HCT116 (cell line): ENCODE measurements around the gene TEX2. TPM values are rescaled to one million over a fixed set of nuclear protein-coding genes. Genes with fewer than 3 reads are reported as not detected.

Experiments used
- ATAC-seq: fragments of 200-7000 bp; cut with Tn5 transposase; 2 replicates; pipeline ENCODE4 v1.9.1; 2020; ENCODE audit warnings: mild to moderate bottlenecking, moderate library complexity
- BruUV-seq: library from RNA; stranded (reverse); fragments of 400-500 nt; replicated peaks from 2 replicates; lab custom pipeline; 2021; lab: Mats Ljungman, UMichigan
- CTCF ChIA-PET: fragments of 300-600 bp; sonication (Branson Sonifier 250); formaldehyde crosslinking; loops from one replicate; lab custom pipeline; 2021; ENCODE audit warnings: antibody characterized with exemption; lab: Charles Lee
- POLR2A ChIA-PET: fragments of 300-600, 350-600 bp; sonication (Branson Sonifier 250); formaldehyde crosslinking; loops from one replicate; lab custom pipeline; 2021; ENCODE audit warnings: antibody characterized with exemption; lab: Charles Lee
- RAD21 ChIA-PET, 2 experiments: fragments of 300-600 bp; sonication (Branson Sonifier 250); formaldehyde crosslinking; loops; one replicate each; lab custom pipeline; 2023; ENCODE audit warnings: low total read pairs in 2 of 2; ENCODE audit not compliant: uncharacterized antibody in 2 of 2, unreplicated experiment in 2 of 2, low non-redundant PET in 1 of 2; lab: Charles Lee
- DNase-seq: peaks from one replicate; pipeline ENCODE4 v3.0.0-alpha.2; 2010; ENCODE audit warnings: low read depth, low spot score
- H2AFZ ChIP-seq: fragments of 200-600 bp; shearing (Covaris generic), sonication (generic); 2 replicates; pipeline ENCODE4 v1.6.1; 2017; ENCODE audit warnings: low read depth, mixed run types, mixed read lengths, antibody characterized with exemption, low read length; ENCODE audit not compliant: poor library complexity, severe bottlenecking
- H3K27ac ChIP-seq: 2 replicates; pipeline ENCODE4 v1.5.1; 2012; ENCODE audit warnings: low read depth, low read length
- H3K27me3 ChIP-seq: fragments of 200-600 bp; sonication (generic); 2 replicates; pipeline ENCODE4 v1.6.1; 2016; ENCODE audit warnings: mixed run types, low read length, mixed read lengths; ENCODE audit not compliant: insufficient read depth
- H3K36me3 ChIP-seq, 2 experiments: fragments of 200-500 bp in 1 of 2; fragments of 200-600 bp in 1 of 2; sonication (Bioruptor generic) in 1 of 2; sonication (generic) in 1 of 2; 2 replicates each; pipeline versions ENCODE4 v1.5.1 to v1.6.1; 2014 to 2016; ENCODE audit warnings: low read length in 2 of 2, inconsistent platforms in 1 of 2, mixed read lengths in 1 of 2, mixed run types in 1 of 2; ENCODE audit not compliant: insufficient read depth in 2 of 2, control insufficient read depth in 1 of 2
- H3K4me1 ChIP-seq, 2 experiments: fragments of 200-600 bp in 1 of 2; sonication (generic) in 1 of 2; 2 replicates each; pipeline versions ENCODE4 v1.5.1 to v1.6.1; 2012 to 2017; ENCODE audit warnings: low read length in 2 of 2, inconsistent platforms in 1 of 2, mild to moderate bottlenecking in 1 of 2, mixed read lengths in 1 of 2, mixed run types in 1 of 2, moderate library complexity in 1 of 2; ENCODE audit not compliant: insufficient read depth in 2 of 2, control insufficient read depth in 1 of 2
- H3K4me2 ChIP-seq: fragments of 200-600 bp; sonication (generic); 2 replicates; pipeline ENCODE4 v1.6.1; 2017; ENCODE audit warnings: mixed run types, low read length, mixed read lengths
- H3K4me3 ChIP-seq, 2 experiments: fragments of 200-600 bp in 1 of 2; sonication (generic) in 1 of 2; replicated peaks in 1 of 2; 2 replicates each; pipeline ENCODE4 v1.5.1; 2011 to 2016; ENCODE audit warnings: low read length in 2 of 2, control low read depth in 1 of 2, low read depth in 1 of 2, mild to moderate bottlenecking in 1 of 2, mixed read lengths in 1 of 2, mixed run types in 1 of 2
- H3K79me2 ChIP-seq: fragments of 200-600 bp; sonication (generic); 2 replicates; pipeline ENCODE4 v1.6.1; 2017; ENCODE audit warnings: mild to moderate bottlenecking, mixed run types, low read length, moderate library complexity, mixed read lengths; ENCODE audit not compliant: insufficient read depth
- H3K9ac ChIP-seq: fragments of 200-600 bp; sonication (generic); 2 replicates; pipeline ENCODE4 v1.6.1; 2016; ENCODE audit warnings: low read length, mixed read lengths
- H3K9me2 ChIP-seq: fragments of 200-600 bp; sonication (generic), shearing (Covaris generic); 2 replicates; pipeline ENCODE4 v1.6.1; 2017; ENCODE audit warnings: mixed run types, mild to moderate bottlenecking, moderate library complexity; ENCODE audit not compliant: insufficient read depth
- H3K9me3 ChIP-seq, 2 experiments: fragments of 200-500 bp in 1 of 2; fragments of 200-600 bp in 1 of 2; sonication (Bioruptor generic) in 1 of 2; sonication (generic) in 1 of 2; 2 replicates each; pipeline ENCODE4 v1.6.1; 2014 to 2017; ENCODE audit warnings: low read length in 2 of 2, mixed read lengths in 2 of 2, inconsistent platforms in 1 of 2, low read depth in 1 of 2, mild to moderate bottlenecking in 1 of 2, mixed run types in 1 of 2, moderate library complexity in 1 of 2; ENCODE audit not compliant: control insufficient read depth in 1 of 2, insufficient read depth in 1 of 2
- H4K20me1 ChIP-seq: fragments of 200-600 bp; sonication (generic), shearing (Covaris generic); 2 replicates; pipeline ENCODE4 v1.6.1; 2017; ENCODE audit warnings: mixed run types, mild to moderate bottlenecking, moderate library complexity; ENCODE audit not compliant: insufficient read depth
- CEBPB ChIP-seq: IDR thresholded peaks from 2 replicates; pipeline ENCODE4 v1.6.1; 2012; ENCODE audit warnings: low read depth
- EZH2 ChIP-seq: fragments of 200-600 bp; sonication (generic); IDR thresholded peaks from 2 replicates; pipeline ENCODE4 v1.6.1; 2017; ENCODE audit warnings: antibody characterized with exemption, mixed run types
- EZH2phosphoT487 ChIP-seq: fragments of 200-600 bp; IDR thresholded peaks from 2 replicates; pipeline ENCODE4 v1.6.1; 2018; ENCODE audit warnings: antibody characterized with exemption, borderline replicate concordance
- POLR2AphosphoS5 ChIP-seq: IDR thresholded peaks from 2 replicates; pipeline ENCODE4 v1.6.1; 2011; ENCODE audit warnings: mild to moderate bottlenecking, low read depth, low read length, moderate library complexity
- RAD21 ChIP-seq: IDR thresholded peaks from 2 replicates; pipeline ENCODE4 v1.6.1; 2012; ENCODE audit warnings: low read depth, mild to moderate bottlenecking
- SIN3A ChIP-seq: IDR thresholded peaks from 2 replicates; pipeline ENCODE4 v1.6.1; 2012; ENCODE audit warnings: low read depth
- TCF7L2 ChIP-seq: IDR thresholded peaks from 2 replicates; pipeline ENCODE4 v1.7.0; 2011; ENCODE audit warnings: borderline replicate concordance, inconsistent platforms; ENCODE audit not compliant: insufficient read depth, insufficient read length; ENCODE audit errors: extremely low read depth
- YY1 ChIP-seq: IDR thresholded peaks from 2 replicates; pipeline ENCODE4 v1.6.1; 2011; ENCODE audit warnings: low read length, low read depth, moderate library complexity, mild to moderate bottlenecking; ENCODE audit not compliant: insufficient replicate concordance; ENCODE audit errors: extremely low read depth
- ZFX ChIP-seq: fragments of 450-650 bp; IDR thresholded peaks from 2 replicates; pipeline ENCODE4 v1.6.1; 2017
- intact Hi-C: fragments of 100-400 bp; cut with micrococcal nuclease; formaldehyde crosslinking; loops from 2 replicates; pipeline ENCODE4 v1.10.0; 2022
- total RNA-seq: library from RNA; stranded (reverse); gene quantifications from one replicate; pipeline ENCODE4 v1.2.1, GENCODE V29; 2021; ENCODE audit not compliant: unreplicated experiment
- TF ChIP-seq, protein P1 (sequence below): IDR thresholded peaks from 2 replicates; pipeline ENCODE4 v1.6.1; 2012

The TEX2 gene
- total RNA-seq, 1 experiment from 2014 or later, result 24.6 TPM

DNA sequence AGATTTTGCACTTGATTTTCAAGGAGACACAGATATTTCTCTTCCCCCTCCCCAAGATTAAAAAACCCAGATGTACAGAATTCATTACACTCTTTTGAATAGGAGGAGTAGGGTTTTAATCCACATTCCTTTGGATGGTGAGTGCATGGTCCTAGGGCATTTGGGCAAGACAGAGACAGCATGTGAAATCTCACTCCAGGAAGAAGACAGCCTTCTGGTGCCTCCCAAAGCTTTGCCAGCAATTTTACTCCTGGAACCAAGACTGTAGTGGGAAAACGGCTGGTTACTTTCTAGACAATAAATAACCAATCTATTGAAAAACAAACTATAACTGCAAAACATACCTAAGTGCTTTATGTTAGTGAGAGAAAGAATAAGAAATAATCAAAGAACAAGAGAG, 15.2 kb downstream of the TEX2 start:
- TF ChIP-seq CEBPB (no peak), SIN3A (no peak), TCF7L2 (no peak), RAD21 (no peak), YY1 (no peak), ZFX (no peak), POLR2AphosphoS5 (no peak), EZH2 (no peak), EZH2phosphoT487 (no peak)
- TF ChIP-seq, protein P1, sequence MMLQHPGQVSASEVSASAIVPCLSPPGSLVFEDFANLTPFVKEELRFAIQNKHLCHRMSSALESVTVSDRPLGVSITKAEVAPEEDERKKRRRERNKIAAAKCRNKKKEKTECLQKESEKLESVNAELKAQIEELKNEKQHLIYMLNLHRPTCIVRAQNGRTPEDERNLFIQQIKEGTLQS, result no peak
- TF ChIP-seq, all 23 proteins: peak for 0
- ChIA-PET RAD21 (no interaction called here), POLR2A (interaction anchor here (1.1 kb wide), 1 partner anchor 102 kb away, joined by 3 read pairs; no protein-coding TSS in a partner anchor), CTCF (interaction anchor here (1.3 to 1.4 kb wide), 2 partner anchors 11 to 34 kb away, joined by 3 read pairs; no protein-coding TSS in a partner anchor)
- no peaks in the 10 kb centered on the region for H3K36me3 ChIP-seq
- no peak overlapping the region for H3K9ac ChIP-seq
- no peak overlapping the region for H2AFZ ChIP-seq
- H3K4me3 ChIP-seq, result no peak overlapping the region
- H3K27me3 ChIP-seq, result no peaks in the 10 kb centered on the region
- H4K20me1 ChIP-seq, result no peaks in the 10 kb centered on the region
- DNase-seq (no peak), ATAC-seq (no peak)
- H3K4me1 ChIP-seq, result peaks cover 5% of the 10 kb centered on the region in 2 experiments; a peak in 2 of 4 replicates
- no peak overlapping the region for H3K27ac ChIP-seq
- H3K9me3 ChIP-seq, result no peaks in the 10 kb centered on the region
- peaks cover 45% of the 10 kb centered on the region for H3K79me2 ChIP-seq
- no TSS peak for BruUV-seq
- no peak overlapping the region for H3K4me2 ChIP-seq
- intact Hi-C loops, result no loop called here
- no peaks in the 10 kb centered on the region for H3K9me2 ChIP-seq
